Adrenal gland (tissue), 5 donors: ENCODE measurements around the gene SMC5.

Experiments
- CTCF ChIP-seq, 6 experiments: fragments of 450-650 bp in 4 of 6; fragments of 200-600 bp in 2 of 6; sonication (generic) in 1 of 6; IDR thresholded peaks; 1 replicate in 5 of 6; 2 replicates in 1 of 6; pipeline versions ENCODE4 v1.5.1 to v1.8.0; 2016 to 2021; ENCODE audit warnings: antibody characterized with exemption in 6 of 6, mild to moderate bottlenecking in 2 of 6, moderate library complexity in 1 of 6
- POLR2A ChIP-seq, 2 donors: fragments of 450-650 bp; IDR thresholded peaks; one replicate each; pipeline ENCODE4 v1.6.1; 2017; ENCODE audit warnings: antibody characterized with exemption in 2 of 2, mild to moderate bottlenecking in 2 of 2, moderate library complexity in 1 of 2
- donor health status: DM: no; HTN: no; CAD: no.

- TF ChIP-seq CTCF (IDR thresholded peaks at IDR 0.05) (no peak), POLR2A (IDR thresholded peaks at IDR 0.05) (no peak)
Observed at GRCh38 chr9:70290626-70291025, 31.8 kb downstream of the SMC5 start.
